ENCODE results near the gene SMYD3.
"Not testable (repeated sequence)": the region's sequence is repeated elsewhere in the genome, so short reads cannot be mapped to it uniquely, and the experiment has no call there.

SMYD3 gene

DNA sequence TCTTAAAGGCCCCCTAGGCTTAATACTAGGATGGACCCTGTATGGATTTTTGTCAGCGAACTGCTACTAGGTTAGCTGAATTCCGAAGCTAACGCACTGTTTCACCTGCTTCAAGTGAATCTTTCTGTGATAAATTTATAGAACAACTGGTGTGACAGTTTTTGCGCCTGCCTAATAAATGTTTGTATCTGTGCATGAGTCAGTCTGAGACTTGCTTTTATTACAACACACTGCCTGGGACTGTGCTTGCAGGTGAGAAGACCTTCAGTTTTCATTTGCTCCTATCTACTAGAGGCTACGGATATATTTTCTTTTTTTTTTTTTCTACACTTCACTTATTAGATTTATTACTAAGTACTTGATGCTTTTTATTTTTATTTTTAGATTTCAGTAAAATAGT is 420.9 kb downstream of the SMYD3 start:
- no peak for DNase-seq

DNA sequence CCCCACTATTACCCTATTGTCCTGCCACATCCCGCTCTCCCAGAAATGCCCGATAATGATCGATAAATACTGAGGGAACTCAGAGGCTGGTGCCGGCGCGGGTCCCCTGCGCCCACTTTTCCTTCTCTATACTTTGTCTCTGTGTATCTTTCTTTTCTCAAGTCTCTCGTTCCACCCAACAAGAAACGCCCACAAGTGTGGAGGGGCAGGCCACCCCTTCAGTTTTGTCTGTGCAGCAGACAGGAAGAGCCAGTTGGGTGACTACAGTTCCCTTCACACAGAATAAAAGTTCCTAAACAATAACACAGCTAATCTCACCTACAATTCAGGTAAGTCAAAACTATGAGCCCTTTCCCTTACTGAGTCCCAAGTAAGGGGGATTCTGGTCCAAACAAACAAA is 423.7 kb downstream of the SMYD3 start:
- no peak for DNase-seq

- no peak for DNase-seq
These were observed 425.0 kb downstream of the SMYD3 start for GRCh38 chr1:246081856-246082668.

- DNase-seq = no peak
These were observed 425.9 kb downstream of the SMYD3 start for GRCh38 chr1:246081138-246081702.

- no peak for DNase-seq
These were observed 427.0 kb downstream of the SMYD3 start for GRCh38 chr1:246080031-246080430.

DNA sequence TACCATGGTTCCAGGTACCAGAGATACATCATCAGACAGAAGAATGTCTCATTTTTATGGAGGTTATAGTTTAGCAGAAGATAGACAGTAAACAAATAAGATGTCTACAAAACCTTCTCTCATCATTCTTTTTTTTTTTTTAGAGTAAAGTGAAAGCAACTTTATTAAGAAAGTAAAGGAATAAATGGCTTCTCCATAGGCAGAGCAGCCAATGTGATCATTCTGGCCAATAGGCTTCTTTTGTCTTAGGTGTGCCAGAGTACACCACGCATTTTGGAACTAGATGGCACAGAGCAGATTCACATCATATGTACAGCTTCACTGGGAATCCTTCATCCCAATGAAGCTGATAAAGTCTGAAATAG is 428.2 kb downstream of the SMYD3 start:
- DNase-seq = no peak

DNA sequence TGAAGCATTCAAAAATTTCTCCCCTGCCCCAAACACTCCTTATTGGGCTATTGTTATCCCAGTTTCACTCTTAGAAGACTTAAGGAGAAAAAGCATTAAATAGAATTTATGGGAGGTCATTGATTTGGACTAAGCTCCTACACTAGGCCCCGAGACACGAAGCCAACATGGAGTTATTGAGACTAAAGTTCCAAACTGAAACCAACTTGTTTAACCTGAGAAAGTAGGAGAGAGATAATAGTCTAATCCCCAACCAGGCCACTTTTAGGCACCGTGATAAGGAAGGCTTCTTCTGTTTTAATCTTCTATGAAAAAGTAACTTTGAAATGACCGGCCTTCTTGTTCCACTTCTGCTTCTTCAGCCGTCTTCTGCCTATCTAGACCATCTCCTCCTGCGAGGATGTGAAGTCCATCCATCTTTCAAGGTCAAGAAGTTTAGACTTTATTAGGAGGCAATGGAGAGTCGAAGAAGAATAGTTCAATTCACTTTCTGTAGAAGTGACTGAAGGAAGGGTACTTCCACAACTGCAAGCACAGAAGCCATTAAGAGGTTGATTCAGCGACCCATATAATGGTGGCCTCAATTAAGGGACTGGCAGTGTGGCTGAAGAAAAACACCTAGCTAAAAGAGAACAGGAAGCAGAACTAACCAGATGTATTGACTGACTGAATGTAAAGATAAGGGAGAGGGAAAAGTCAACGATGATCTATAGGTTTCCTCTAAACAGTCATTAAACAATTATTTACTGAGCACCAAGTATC is 428.8 kb downstream of the SMYD3 start:
- DNase-seq = no peak

- no peak for DNase-seq
These were observed 429.6 kb downstream of the SMYD3 start for GRCh38 chr1:246077476-246077875.

DNA sequence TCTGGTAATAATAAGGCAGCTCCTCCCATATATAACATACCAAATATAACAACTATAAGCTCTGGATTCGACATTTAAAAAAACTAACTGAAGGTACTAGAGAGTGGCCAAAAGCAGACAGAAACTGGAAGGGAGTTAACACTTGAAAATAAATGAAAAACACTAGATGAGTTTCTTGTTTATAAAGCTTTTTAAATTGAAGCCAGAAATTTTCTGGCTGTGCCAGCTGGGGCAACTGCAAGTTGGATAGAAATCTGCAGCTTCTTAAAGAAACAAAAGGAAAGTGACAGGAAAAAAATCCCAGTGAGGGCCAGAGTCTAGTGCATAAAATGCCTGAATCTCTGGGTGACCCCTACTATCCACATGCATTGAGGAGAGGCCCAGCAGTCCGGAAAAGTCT is 432.7 kb downstream of the SMYD3 start:
- DNase-seq = no peak

GRCh38 chr1:246072456-246072955 is 434.6 kb downstream of the SMYD3 start:
- DNase-seq = no peak

DNA sequence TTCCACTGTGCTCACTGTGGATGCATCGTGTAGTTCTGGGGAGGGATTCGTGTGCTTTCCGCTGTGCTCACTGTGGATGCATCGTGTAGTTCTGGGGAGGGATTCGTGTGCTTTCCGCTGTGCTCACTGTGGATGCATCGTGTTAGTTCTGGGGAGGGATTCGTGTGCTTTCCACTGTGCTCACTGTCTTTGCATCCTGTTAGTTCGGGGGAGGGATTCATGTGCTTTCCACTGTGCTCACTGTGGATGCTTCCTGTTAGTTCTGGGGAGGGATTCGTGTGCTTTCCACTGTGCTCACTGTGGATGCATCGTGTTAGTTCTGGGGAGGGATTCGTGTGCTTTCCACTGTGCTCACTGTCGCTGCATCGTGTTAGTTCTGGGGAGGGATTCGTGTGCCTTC is 435.1 kb downstream of the SMYD3 start:
- not testable (repeated sequence) for DNase-seq

- DNase-seq = not testable (repeated sequence)
These were observed 435.5 kb downstream of the SMYD3 start for GRCh38 chr1:246071561-246071960.

- no peak for DNase-seq
These were observed 437.5 kb downstream of the SMYD3 start for GRCh38 chr1:246069581-246069980.

DNA sequence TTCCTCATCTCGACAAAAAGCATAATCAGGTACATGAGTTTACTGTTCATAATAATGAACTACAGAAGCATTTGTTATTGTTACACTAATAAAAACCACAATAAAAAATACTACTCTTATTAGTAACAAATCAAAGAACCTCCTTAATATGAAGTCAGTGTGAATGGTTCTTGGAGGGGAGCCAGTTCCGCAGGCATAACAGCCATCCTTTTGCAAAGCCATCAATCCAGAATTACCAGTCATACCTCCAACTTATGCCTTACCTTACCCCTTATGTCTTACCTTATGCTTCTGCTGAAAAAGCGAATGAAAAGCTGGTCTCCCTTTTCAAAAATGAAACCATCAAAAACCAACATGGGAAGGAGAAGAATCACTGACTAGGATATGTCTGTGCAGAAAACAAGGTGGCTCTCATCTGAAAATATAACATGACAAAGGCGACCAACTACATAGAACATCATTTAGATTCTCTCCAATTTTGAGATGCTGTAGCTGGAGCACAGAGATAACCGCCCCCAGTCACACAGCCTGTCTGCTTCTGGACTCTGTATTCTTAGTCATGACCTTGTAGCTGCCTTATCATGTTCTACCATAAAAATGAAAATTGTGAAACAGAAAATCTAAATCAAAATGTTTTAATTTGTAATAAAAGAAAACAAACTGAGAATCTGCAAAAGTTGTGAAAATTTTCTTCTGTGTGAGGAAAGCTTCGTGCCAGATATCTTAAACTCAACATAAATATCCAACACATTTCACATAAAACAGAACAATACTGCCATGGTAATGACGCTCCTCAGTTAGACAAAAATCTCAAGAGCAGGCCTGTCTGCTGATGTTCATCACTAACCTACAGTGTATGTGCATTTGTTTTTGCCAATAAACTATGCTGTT is 438.2 kb downstream of the SMYD3 start:
- DNase-seq = no peak

GRCh38 chr1:246068217-246068512 is 438.9 kb downstream of the SMYD3 start:
- no peak for DNase-seq

- no peak for DNase-seq
These were observed 439.5 kb downstream of the SMYD3 start for GRCh38 chr1:246067432-246068216.

- no peak for DNase-seq
These were observed 440.5 kb downstream of the SMYD3 start for GRCh38 chr1:246066573-246066972.

DNA sequence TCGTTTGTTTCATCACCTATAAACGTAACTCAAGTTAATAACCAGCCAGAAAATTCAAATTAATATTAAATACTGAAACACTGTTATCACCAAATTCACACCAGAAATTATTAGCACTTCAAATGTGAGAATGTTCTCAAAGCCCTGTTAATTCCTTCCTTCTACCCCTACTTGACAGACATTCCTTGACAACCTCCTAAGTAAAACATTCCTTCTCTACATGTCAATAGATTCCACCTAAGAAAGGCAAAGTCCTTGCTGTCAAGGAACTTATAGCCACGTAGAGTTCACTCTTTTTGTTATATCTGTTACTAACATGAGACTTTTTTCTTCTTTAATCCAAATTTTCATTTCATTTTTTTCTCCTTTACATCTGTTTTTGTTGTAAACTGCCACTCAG is 441.5 kb downstream of the SMYD3 start:
- no peak for DNase-seq

DNA sequence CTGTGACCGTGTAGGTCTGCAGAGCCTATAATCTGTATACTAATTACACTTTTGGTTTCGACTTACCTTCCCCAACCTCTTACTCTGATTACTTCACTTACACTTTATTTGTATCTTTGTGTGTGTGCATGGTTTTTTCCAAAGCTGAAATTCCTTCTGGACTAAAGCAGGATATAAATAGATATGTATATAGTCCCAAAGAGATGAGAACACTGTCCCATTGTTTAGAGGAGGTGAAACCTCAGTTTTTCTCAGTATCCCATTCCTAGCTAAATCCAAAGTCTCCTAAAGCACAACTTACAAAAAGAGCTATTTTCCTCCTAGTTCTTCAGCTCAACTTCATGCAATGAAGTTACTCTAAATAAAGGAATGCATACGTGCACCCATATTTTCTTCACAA is 442.2 kb downstream of the SMYD3 start:
- DNase-seq = no peak

DNA sequence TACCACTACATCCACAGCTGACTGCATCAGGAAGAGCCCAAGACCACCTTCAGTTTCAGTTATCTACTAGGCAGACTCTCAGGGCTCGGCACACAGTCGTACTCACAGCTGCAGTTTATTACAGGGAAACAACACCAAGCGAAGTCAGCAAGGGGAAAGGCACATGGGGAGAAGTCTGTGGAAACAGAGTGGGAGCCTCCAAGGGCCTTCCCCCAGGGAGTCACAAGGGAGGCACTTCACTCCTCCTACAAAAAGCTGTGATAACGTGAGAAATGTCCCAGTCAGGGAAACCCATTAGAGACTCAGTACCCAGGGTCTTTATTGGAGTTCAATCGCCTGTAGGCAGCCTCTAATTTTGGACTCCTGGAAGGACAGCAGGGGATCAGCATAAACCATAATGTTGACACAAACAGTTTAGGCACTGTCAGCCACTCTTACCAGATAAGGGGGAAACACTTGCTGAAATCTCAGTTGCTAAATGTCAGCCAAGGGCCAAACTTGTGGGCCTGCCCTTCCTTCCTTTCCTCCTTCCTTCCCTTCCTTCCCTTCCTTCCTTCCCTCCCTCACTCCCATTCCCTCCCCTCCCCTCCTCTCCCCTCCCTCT is 444.0 kb downstream of the SMYD3 start:
- no peak for DNase-seq

- no peak for DNase-seq
These were observed 448.6 kb downstream of the SMYD3 start for GRCh38 chr1:246058466-246058865.

DNA sequence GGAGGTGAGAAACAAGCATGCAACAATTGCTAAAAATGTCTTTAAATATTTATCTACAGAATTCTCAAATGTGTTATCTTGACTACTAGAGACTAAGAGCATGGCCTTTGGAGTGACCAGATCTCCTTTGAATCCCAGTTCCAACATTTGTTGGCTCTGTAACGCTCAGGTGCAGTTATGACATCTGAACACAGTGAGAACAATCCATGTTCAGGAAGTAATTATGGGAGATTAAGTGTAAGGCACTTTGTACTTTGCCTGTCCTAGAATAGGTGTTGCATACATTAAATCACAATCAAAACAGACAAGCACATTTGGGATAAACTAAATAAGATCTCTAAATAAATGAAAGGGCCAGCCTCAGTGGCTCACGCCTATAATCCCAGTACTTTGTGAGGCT is 454.5 kb downstream of the SMYD3 start:
- DNase-seq = no peak

Measured in CD4-positive, alpha-beta T cell treated with Interleukin-6 for 4 hours (primary cell).